Adrenal gland (tissue), 12 donors: ENCODE data around the gene PRKCZ. TPM values are rescaled to one million over a fixed set of nuclear protein-coding genes. Genes with fewer than 3 reads are reported as not detected.

Experiments
- DNase-seq, 7 donors: peaks; one replicate each; pipeline ENCODE4 v3.0.0-alpha.2; 2019 to 2020
- H3K27ac ChIP-seq, 5 donors: fragments of 200-600 bp; sonication (generic) in 4 of 5; 1 replicate in 3 of 5; 2 replicates in 2 of 5; pipeline versions ENCODE4 v1.5.1 to v1.8.0; 2016 to 2020; ENCODE audit warnings: mild to moderate bottlenecking in 1 of 5
- H3K27me3 ChIP-seq: fragments of 200-600 bp; 2 replicates; pipeline ENCODE4 v1.8.0; 2021
- H3K36me3 ChIP-seq, 2 donors: fragments of 200-600 bp; replicated peaks in 1 of 2; 1 replicate in 1 of 2; 2 replicates in 1 of 2; pipeline versions ENCODE4 v1.5.1 to v1.8.0; 2018 to 2022
- H3K4me1 ChIP-seq, 2 donors: fragments of 200-600 bp; replicated peaks in 1 of 2; 1 replicate in 1 of 2; 2 replicates in 1 of 2; pipeline versions ENCODE4 v1.5.1 to v1.8.0; 2018 to 2021
- H3K4me3 ChIP-seq, 4 donors: fragments of 200-600 bp; sonication (generic) in 3 of 4; one replicate each; pipeline ENCODE4 v1.5.1; 2016 to 2018
- H3K9me3 ChIP-seq, 3 donors: fragments of 200-600 bp; sonication (generic) in 1 of 3; replicated peaks in 1 of 3; 1 replicate in 2 of 3; 2 replicates in 1 of 3; pipeline versions ENCODE4 v1.5.1 to v1.8.0; 2016 to 2021
- POLR2A ChIP-seq, 2 donors: fragments of 450-650 bp; IDR thresholded peaks; one replicate each; pipeline ENCODE4 v1.6.1; 2017; ENCODE audit warnings: antibody characterized with exemption in 2 of 2, mild to moderate bottlenecking in 2 of 2, moderate library complexity in 1 of 2
- WGBS, 4 donors: extraction: QIAGEN DNeasy Blood & Tissue Kit in 2 of 4; methylation state at CpG; one replicate each; pipeline versions ENCODE4 v1.1.5 to v1.1.7; 2013 to 2017; 5-methylcytosine and 5-hydroxymethylcytosine counted together
- intact Hi-C, 2 donors: fragments of 100-400 bp; cut with DNase I; formaldehyde crosslinking; loops; one replicate each; pipeline versions ENCODE4 v1.14.1 to v1.15.0; 2022 to 2023
- polyA plus RNA-seq, 3 donors: library from polyadenylated mRNA; stranded (reverse); fragments of 200-250 nt in 2 of 3; fragments of 350-450 nt in 1 of 3; fragmentation: Illumina TruSeq in 1 of 3; extraction: RNeasy Lipid Tissue Mini Kit (QIAGEN cat#74804) in 1 of 3; gene quantifications; one replicate each; pipeline ENCODE4 v1.2.3, GENCODE V29; 2013 to 2014
- total RNA-seq, 9 donors: library from RNA; depleted of rRNA in 4 of 9; stranded (reverse); fragments of >200 nt in 4 of 9; fragments of 120-200 nt in 1 of 9; fragmentation: NEBNext Ultra II Directional in 1 of 9; extraction: Animal tissue kit (Norgen Biotek cat#: 25700) in 1 of 9; gene quantifications; one replicate each; pipeline versions ENCODE4 v1.1.0 to v1.2.4, GENCODE V29; 2013 to 2023
- TF ChIP-seq, protein P1 (sequence below), 6 experiments: fragments of 450-650 bp in 4 of 6; fragments of 200-600 bp in 2 of 6; sonication (generic) in 1 of 6; IDR thresholded peaks; 1 replicate in 5 of 6; 2 replicates in 1 of 6; pipeline versions ENCODE4 v1.5.1 to v1.8.0; 2016 to 2021; ENCODE audit warnings: antibody characterized with exemption in 6 of 6, mild to moderate bottlenecking in 2 of 6, moderate library complexity in 1 of 6
- donor health status: healthy with polysubstance abuse.
- donor health status: Bipolar disorder and iron deficiency.
- donor health status: DM: yes; HTN: yes; CAD: no.
- donor health status: DM: no; HTN: no; CAD: no.
- donor health status: DM: no; HTN: no; CAD: no.
- donor health status: DM: yes; HTN: yes; CAD: no.

The PRKCZ gene
- total and polyA plus RNA-seq, 12 donors = 8.2 to 50.5 (median 25.4) TPM

DNA sequence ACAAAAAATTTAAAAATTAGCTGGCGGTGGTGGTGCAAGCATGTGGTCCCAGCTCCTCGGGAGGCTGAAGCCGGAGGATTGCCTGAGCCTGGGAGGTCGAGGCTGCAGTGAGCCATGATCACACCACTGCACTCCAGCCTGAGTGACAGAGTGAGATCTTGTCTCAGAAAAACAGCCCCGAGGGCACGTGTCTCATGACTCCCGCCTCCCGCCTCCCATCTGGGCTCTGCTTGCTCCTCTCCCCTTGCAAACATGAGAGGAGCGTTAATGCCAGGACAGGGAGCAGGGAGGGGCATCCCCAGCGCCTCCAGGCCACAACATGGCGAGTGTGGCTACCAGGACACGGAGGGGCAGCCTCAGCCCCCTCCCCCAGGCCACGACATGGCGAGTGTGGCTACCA lies 116.0 kb downstream of the PRKCZ start:
- TF ChIP-seq, protein P1, sequence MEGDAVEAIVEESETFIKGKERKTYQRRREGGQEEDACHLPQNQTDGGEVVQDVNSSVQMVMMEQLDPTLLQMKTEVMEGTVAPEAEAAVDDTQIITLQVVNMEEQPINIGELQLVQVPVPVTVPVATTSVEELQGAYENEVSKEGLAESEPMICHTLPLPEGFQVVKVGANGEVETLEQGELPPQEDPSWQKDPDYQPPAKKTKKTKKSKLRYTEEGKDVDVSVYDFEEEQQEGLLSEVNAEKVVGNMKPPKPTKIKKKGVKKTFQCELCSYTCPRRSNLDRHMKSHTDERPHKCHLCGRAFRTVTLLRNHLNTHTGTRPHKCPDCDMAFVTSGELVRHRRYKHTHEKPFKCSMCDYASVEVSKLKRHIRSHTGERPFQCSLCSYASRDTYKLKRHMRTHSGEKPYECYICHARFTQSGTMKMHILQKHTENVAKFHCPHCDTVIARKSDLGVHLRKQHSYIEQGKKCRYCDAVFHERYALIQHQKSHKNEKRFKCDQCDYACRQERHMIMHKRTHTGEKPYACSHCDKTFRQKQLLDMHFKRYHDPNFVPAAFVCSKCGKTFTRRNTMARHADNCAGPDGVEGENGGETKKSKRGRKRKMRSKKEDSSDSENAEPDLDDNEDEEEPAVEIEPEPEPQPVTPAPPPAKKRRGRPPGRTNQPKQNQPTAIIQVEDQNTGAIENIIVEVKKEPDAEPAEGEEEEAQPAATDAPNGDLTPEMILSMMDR (IDR thresholded peaks at IDR 0.05) = no peak
- no peak for TF ChIP-seq POLR2A (IDR thresholded peaks at IDR 0.05)
- intact Hi-C loops = no loop called here

DNA sequence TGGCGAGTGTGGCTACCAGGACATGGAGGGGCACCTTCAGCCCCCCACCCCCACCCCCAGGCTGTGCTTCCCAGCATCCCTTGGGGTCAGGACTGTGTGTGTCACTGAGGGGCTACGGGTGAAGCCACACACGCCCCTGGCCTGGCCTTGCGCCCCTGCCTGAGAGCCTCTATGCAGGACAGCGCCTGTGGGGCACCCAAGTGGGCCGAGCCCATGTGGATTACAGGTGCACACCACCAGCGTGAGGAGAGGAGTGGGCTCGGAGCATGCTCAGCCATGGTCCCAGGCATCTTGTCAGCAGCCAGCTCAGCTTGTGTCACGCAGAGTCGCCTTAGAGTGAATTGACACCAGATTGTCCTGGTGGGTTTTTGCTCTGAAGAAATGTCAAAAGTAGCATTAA lies 116.5 kb downstream of the PRKCZ start:
- Histone ChIP-seq H3K27ac (no peak overlapping the region), H3K4me1 (no peaks in the 10 kb centered on the region), H3K36me3 (no peaks in the 10 kb centered on the region), H3K27me3 (no peaks in the 10 kb centered on the region), H3K9me3 (no peaks in the 10 kb centered on the region), H3K4me3 (no peak overlapping the region)
- 60 to 96% (median 94%) methylated on average over 1 to 10 of the region's 10 CpGs for WGBS, 4 donors
- no peak for TF ChIP-seq POLR2A (IDR thresholded peaks at IDR 0.05)
- TF ChIP-seq, protein P1 (IDR thresholded peaks at IDR 0.05) = no peak
- intact Hi-C loops = no loop called here
- no peak for DNase-seq

More for the DNA sequence above, 116.0 kb downstream of the PRKCZ start:
- no peaks in the 10 kb centered on the region for H3K9me3 ChIP-seq
- no peaks in the 10 kb centered on the region for H3K4me1 ChIP-seq
- no peak overlapping the region for H3K4me3 ChIP-seq
- DNase-seq = peak in 1 of 7 donors; percentile 65
- no peak overlapping the region for H3K27ac ChIP-seq
- 83 to 100% (median 86%) methylated on average over 3 to 14 of the region's 14 CpGs for WGBS, 4 donors
- H3K36me3 ChIP-seq = no peaks in the 10 kb centered on the region
- H3K27me3 ChIP-seq = no peaks in the 10 kb centered on the region

DNA sequence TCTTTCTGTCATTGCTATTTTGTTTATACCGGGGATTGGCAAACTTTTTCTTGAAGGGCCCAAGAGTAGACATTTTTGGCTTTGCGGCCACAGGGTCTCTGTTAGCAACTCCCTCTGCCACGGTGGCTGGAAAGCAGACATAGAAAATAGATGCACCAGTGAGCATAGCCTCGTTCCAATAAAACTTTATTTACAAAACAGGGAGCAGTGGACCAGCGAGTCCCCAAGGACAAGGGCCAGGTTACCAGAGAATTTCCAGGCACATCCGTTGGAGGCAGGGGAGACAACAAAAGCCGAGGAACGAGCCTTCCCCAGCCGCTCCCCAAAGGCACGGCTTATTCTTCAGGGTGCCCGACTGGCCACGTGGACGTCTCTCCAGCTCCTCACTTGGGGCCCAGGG lies 117.9 kb downstream of the PRKCZ start:
- H3K4me3 ChIP-seq = no peak overlapping the region
- intact Hi-C loops = no loop called here
- WGBS, 4 donors = 91 to 96% (median 95%) methylated on average over 13 of the region's 13 CpGs
- no peaks in the 10 kb centered on the region for H3K9me3 ChIP-seq
- H3K27ac ChIP-seq = no peak overlapping the region
- no peaks in the 10 kb centered on the region for H3K36me3 ChIP-seq
- no peak for DNase-seq
- no peaks in the 10 kb centered on the region for H3K27me3 ChIP-seq
- TF ChIP-seq, protein P1 (IDR thresholded peaks at IDR 0.05) = no peak
- no peak for TF ChIP-seq POLR2A (IDR thresholded peaks at IDR 0.05)
- H3K4me1 ChIP-seq = no peaks in the 10 kb centered on the region

DNA sequence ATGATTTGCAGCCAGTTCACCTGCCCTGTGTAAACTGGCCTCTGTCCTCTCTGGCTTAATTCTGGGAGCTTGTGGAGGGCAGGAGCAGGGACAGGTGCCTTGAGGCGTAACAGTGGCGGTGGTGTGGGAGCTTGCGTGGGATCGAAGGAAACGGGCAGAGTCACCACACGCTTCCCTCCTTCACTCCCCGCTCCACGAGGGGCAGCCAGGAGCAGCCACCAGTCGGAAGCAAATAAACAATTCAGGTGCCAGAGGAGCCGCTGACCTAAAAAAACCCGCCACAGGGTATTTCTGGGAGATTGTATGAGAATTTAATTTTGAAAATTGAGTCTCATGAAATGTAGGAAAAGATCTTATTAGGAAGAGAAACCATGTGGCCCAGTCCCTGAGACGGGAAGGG lies 118.3 kb downstream of the PRKCZ start:
- no peak overlapping the region for H3K27ac ChIP-seq
- H3K4me1 ChIP-seq = no peaks in the 10 kb centered on the region
- no peaks in the 10 kb centered on the region for H3K36me3 ChIP-seq
- intact Hi-C loops = no loop called here
- DNase-seq = no peak
- H3K27me3 ChIP-seq = no peaks in the 10 kb centered on the region
- no peak overlapping the region for H3K4me3 ChIP-seq
- H3K9me3 ChIP-seq = no peaks in the 10 kb centered on the region
- TF ChIP-seq, protein P1 (IDR thresholded peaks at IDR 0.05) = no peak
- TF ChIP-seq POLR2A (IDR thresholded peaks at IDR 0.05) = no peak
- 94 to 95% (median 95%) methylated on average over 12 of the region's 12 CpGs for WGBS, 4 donors
